Measurements from ENCODE around the gene PCSK4. TPM values are rescaled to one million over a fixed set of nuclear protein-coding genes. Genes with fewer than 3 reads are reported as not detected.

Gene PCSK4
- total and polyA plus RNA-seq, 9 of the 15 experiments (the other 6 are each of a cell fraction or from before 2014, with no cell fraction given), result 0.01 to 9.1 (median 2.1) TPM; not detected in 1

GRCh38 chr19:1503089-1503924, 13.2 kb upstream of the PCSK4 start (continued):
- TF ChIP-seq KDM1A (IDR thresholded peaks at IDR 0.05), result 0 out of 4 replicates have a peak, but pooled peaks of 1 of the 2 experiments have one; percentile 16
- 0 out of 2 replicates have a peak, but pooled peaks have one; percentile 22 for TF ChIP-seq CAMTA2 (CRISPR knock-in tag; conservative IDR thresholded peaks at IDR 0.05)
- no peak for TF ChIP-seq PCBP1 (IDR thresholded peaks at IDR 0.05; ENCODE audit: low read depth, low read length, poor library complexity, severe bottlenecking)
- TF ChIP-seq, protein P1, sequence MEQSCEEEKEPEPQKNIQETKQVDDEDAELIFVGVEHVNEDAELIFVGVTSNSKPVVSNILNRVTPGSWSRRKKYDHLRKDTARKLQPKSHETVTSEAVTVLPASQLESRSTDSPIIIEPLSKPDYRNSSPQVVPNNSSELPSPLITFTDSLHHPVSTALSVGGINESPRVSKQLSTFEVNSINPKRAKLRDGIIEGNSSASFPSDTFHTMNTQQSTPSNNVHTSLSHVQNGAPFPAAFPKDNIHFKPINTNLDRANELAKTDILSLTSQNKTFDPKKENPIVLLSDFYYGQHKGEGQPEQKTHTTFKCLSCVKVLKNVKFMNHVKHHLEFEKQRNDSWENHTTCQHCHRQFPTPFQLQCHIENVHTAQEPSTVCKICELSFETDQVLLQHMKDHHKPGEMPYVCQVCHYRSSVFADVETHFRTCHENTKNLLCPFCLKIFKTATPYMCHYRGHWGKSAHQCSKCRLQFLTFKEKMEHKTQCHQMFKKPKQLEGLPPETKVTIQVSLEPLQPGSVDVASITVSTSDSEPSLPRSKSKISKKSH (CRISPR knock-in tag; IDR thresholded peaks at IDR 0.05), result no peak
- TF ChIP-seq CUX1 (CRISPR knock-in tag; IDR thresholded peaks at IDR 0.05), result no peak
- peak; percentile 94 for TF ChIP-seq FOXP1 (CRISPR knock-in tag; IDR thresholded peaks at IDR 0.05)
- 0 out of 2 replicates have a peak, but pooled peaks have one; percentile 29 for TF ChIP-seq GTF2E2 (tag; IDR thresholded peaks at IDR 0.05)
- TF ChIP-seq FOXK2 (conservative IDR thresholded peaks at IDR 0.05 in 1 of 2, IDR thresholded peaks at IDR 0.05 in 1 of 2; ENCODE audit: low read depth in 2 of 2), result no peak
- no peak for TF ChIP-seq NELFE (IDR thresholded peaks at IDR 0.05; ENCODE audit: insufficient read depth, insufficient read length)
- TF ChIP-seq HDAC6 (IDR thresholded peaks at IDR 0.05; ENCODE audit: low read depth, low read length), result no peak
- no peak; the same call in 1 of the 2 replicates for TF ChIP-seq MBD1 (CRISPR knock-in tag; IDR thresholded peaks at IDR 0.05)
- TF ChIP-seq HDAC1 (IDR thresholded peaks at IDR 0.05), result peak in 1 of 2 experiments; percentile 69; a peak in 2 of 4 replicates
- TF ChIP-seq, protein P2, sequence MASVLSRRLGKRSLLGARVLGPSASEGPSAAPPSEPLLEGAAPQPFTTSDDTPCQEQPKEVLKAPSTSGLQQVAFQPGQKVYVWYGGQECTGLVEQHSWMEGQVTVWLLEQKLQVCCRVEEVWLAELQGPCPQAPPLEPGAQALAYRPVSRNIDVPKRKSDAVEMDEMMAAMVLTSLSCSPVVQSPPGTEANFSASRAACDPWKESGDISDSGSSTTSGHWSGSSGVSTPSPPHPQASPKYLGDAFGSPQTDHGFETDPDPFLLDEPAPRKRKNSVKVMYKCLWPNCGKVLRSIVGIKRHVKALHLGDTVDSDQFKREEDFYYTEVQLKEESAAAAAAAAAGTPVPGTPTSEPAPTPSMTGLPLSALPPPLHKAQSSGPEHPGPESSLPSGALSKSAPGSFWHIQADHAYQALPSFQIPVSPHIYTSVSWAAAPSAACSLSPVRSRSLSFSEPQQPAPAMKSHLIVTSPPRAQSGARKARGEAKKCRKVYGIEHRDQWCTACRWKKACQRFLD (CRISPR knock-in tag; IDR thresholded peaks at IDR 0.05), result 0 out of 2 replicates have a peak, but pooled peaks have one; percentile 40
- TF ChIP-seq IFI16 (CRISPR knock-in tag; IDR thresholded peaks at IDR 0.05), result no peak
- peak; percentile 58; the same call in 1 of the 2 replicates for TF ChIP-seq ATF7 (IDR thresholded peaks at IDR 0.05)
